ENCODE data around the gene TEX2. TPM values are rescaled to one million over a fixed set of nuclear protein-coding genes. Genes with fewer than 3 reads are reported as not detected.
A peak's percentile ranks its signal among the peaks of the same experiment; 100 is the strongest.

Gene TEX2
- total and polyA plus RNA-seq, 2 of the 13 experiments (the other 11 are each of a cell fraction or from before 2014, with no cell fraction given): 21.4 to 37.7 TPM

DNA sequence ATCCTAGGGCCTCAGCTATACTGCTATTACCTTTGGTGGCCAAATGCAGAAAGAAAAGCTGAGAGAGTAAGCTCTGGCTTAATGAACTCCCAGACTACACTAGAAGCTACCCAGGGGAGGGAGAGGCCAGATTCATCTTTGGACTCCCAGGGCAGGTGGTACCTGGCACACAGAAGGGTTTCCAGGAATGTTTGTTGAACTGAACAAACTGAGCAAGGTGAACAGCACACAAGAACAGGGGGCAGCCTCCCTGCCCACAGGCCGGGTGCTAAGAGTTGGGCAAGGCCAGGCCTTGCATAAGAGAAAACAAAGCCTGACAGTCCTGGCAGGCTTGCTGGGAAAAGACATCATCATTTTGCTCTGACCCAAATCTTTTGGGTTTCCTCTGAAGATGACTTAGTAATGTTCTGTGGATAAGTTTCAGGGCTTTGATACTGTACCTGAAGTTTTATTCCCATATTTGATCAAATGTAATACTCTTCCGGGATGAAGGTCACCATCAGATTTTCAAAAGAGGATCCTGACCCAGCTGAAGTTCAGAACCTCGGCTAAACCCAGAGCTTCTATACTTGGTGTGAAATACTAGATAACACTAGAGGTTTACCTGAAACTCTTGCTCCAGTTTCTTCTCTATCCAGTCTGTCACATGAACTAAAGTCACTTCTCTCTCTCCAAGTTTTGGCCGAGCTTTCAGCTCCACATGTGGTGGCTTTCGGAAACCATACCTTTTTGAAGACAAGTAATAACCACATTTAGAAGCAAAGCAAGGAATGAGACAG is 112.6 kb downstream of the TEX2 start (continued):
- TF ChIP-seq ZNF446 (CRISPR knock-in tag; IDR thresholded peaks at IDR 0.05) (no peak), SALL2 (CRISPR knock-in tag; IDR thresholded peaks at IDR 0.05) (peak; percentile 90), FOXJ3 (CRISPR knock-in tag; IDR thresholded peaks at IDR 0.05; ENCODE audit: borderline replicate concordance) (peak; percentile 99), ZNF850 (CRISPR knock-in tag; conservative IDR thresholded peaks at IDR 0.05) (no peak), ZFYVE20 (CRISPR knock-in tag; IDR thresholded peaks at IDR 0.05; ENCODE audit: borderline replicate concordance, low read depth) (no peak), AHR (CRISPR knock-in tag; IDR thresholded peaks at IDR 0.05) (peak; percentile 95), IKZF4 (CRISPR knock-in tag; IDR thresholded peaks at IDR 0.05; ENCODE audit: borderline replicate concordance, low read depth, not compliant biosample characterization) (peak; percentile 64), ZNF550 (CRISPR knock-in tag; IDR thresholded peaks at IDR 0.05; ENCODE audit: borderline replicate concordance) (no peak), MIER2 (CRISPR knock-in tag; IDR thresholded peaks at IDR 0.05) (peak; percentile 91)
- TF ChIP-seq, protein P1, sequence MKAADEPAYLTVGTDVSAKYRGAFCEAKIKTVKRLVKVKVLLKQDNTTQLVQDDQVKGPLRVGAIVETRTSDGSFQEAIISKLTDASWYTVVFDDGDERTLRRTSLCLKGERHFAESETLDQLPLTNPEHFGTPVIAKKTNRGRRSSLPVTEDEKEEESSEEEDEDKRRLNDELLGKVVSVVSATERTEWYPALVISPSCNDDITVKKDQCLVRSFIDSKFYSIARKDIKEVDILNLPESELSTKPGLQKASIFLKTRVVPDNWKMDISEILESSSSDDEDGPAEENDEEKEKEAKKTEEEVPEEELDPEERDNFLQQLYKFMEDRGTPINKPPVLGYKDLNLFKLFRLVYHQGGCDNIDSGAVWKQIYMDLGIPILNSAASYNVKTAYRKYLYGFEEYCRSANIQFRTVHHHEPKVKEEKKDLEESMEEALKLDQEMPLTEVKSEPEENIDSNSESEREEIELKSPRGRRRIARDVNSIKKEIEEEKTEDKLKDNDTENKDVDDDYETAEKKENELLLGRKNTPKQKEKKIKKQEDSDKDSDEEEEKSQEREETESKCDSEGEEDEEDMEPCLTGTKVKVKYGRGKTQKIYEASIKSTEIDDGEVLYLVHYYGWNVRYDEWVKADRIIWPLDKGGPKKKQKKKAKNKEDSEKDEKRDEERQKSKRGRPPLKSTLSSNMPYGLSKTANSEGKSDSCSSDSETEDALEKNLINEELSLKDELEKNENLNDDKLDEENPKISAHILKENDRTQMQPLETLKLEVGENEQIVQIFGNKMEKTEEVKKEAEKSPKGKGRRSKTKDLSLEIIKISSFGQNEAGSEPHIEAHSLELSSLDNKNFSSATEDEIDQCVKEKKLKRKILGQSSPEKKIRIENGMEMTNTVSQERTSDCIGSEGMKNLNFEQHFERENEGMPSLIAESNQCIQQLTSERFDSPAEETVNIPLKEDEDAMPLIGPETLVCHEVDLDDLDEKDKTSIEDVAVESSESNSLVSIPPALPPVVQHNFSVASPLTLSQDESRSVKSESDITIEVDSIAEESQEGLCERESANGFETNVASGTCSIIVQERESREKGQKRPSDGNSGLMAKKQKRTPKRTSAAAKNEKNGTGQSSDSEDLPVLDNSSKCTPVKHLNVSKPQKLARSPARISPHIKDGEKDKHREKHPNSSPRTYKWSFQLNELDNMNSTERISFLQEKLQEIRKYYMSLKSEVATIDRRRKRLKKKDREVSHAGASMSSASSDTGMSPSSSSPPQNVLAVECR (CRISPR knock-in tag; IDR thresholded peaks at IDR 0.05; ENCODE audit: borderline replicate concordance): peak; percentile 86; the same call in 1 of the 2 replicates
- TF ChIP-seq, protein P2, sequence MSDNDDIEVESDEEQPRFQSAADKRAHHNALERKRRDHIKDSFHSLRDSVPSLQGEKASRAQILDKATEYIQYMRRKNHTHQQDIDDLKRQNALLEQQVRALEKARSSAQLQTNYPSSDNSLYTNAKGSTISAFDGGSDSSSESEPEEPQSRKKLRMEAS (IDR thresholded peaks at IDR 0.05): peak; percentile 89
- TF ChIP-seq, protein P3, sequence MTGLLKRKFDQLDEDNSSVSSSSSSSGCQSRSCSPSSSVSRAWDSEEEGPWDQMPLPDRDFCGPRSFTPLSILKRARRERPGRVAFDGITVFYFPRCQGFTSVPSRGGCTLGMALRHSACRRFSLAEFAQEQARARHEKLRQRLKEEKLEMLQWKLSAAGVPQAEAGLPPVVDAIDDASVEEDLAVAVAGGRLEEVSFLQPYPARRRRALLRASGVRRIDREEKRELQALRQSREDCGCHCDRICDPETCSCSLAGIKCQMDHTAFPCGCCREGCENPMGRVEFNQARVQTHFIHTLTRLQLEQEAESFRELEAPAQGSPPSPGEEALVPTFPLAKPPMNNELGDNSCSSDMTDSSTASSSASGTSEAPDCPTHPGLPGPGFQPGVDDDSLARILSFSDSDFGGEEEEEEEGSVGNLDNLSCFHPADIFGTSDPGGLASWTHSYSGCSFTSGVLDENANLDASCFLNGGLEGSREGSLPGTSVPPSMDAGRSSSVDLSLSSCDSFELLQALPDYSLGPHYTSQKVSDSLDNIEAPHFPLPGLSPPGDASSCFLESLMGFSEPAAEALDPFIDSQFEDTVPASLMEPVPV (CRISPR knock-in tag; IDR thresholded peaks at IDR 0.05): 0 out of 2 replicates have a peak, but pooled peaks have one; percentile 43
- TF ChIP-seq, protein P4, sequence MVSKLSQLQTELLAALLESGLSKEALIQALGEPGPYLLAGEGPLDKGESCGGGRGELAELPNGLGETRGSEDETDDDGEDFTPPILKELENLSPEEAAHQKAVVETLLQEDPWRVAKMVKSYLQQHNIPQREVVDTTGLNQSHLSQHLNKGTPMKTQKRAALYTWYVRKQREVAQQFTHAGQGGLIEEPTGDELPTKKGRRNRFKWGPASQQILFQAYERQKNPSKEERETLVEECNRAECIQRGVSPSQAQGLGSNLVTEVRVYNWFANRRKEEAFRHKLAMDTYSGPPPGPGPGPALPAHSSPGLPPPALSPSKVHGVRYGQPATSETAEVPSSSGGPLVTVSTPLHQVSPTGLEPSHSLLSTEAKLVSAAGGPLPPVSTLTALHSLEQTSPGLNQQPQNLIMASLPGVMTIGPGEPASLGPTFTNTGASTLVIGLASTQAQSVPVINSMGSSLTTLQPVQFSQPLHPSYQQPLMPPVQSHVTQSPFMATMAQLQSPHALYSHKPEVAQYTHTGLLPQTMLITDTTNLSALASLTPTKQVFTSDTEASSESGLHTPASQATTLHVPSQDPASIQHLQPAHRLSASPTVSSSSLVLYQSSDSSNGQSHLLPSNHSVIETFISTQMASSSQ (IDR thresholded peaks at IDR 0.05; ENCODE audit: low read depth): peak; percentile 77
- TF ChIP-seq, protein P4 (CRISPR knock-in tag; IDR thresholded peaks at IDR 0.05; ENCODE audit: borderline replicate concordance): peak; percentile 95
- TF ChIP-seq, protein P5, sequence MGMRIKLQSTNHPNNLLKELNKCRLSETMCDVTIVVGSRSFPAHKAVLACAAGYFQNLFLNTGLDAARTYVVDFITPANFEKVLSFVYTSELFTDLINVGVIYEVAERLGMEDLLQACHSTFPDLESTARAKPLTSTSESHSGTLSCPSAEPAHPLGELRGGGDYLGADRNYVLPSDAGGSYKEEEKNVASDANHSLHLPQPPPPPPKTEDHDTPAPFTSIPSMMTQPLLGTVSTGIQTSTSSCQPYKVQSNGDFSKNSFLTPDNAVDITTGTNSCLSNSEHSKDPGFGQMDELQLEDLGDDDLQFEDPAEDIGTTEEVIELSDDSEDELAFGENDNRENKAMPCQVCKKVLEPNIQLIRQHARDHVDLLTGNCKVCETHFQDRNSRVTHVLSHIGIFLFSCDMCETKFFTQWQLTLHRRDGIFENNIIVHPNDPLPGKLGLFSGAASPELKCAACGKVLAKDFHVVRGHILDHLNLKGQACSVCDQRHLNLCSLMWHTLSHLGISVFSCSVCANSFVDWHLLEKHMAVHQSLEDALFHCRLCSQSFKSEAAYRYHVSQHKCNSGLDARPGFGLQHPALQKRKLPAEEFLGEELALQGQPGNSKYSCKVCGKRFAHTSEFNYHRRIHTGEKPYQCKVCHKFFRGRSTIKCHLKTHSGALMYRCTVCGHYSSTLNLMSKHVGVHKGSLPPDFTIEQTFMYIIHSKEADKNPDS (CRISPR knock-in tag; IDR thresholded peaks at IDR 0.05): 0 out of 2 replicates have a peak, but pooled peaks have one; percentile 38

Data from HepG2 (cell line).